GM12873 (cell line): ENCODE measurements around the gene RALGAPA2.

Experiments
- CTCF ChIP-seq: IDR thresholded peaks from 2 replicates; pipeline ENCODE4 v1.5.1; 2012; ENCODE audit warnings: low read depth, mild to moderate bottlenecking, moderate library complexity, low read length, control low read depth; ENCODE audit not compliant: insufficient read depth; ENCODE audit errors: missing control alignments

The RALGAPA2 gene

DNA sequence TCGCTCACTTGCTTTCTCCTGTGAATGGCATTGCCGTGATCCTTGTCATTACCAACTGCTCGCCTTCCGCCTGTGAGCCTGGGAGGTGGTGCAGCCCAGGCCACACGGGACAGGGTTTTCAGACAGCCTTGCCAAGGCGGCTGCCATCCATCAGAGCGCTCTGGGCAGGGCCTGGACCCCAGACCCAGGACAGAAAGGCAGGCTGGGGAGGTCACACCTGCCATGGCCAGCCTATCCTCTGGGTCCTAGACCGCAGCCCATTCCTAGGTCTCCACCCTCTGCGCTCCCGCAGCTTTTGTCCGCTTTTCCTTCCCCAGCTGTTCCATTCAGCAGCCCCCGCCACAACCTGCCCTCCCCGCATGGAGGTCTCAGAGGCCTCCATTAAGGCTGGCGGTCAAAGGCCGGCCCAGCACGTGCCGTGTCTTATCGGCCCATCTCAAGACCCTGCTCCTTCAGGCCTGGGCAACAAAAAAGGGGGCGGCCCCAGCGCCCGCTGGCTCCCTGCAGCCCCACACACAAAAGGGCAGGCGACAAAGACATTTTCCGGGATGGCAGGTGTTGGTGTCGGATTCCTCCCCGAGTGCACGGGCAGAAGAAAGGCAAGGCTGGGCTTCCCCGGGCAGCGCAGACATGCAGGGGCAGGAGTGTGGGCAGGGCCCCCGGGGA, 316.4 kb downstream of the RALGAPA2 start:
- no peak for TF ChIP-seq CTCF

DNA sequence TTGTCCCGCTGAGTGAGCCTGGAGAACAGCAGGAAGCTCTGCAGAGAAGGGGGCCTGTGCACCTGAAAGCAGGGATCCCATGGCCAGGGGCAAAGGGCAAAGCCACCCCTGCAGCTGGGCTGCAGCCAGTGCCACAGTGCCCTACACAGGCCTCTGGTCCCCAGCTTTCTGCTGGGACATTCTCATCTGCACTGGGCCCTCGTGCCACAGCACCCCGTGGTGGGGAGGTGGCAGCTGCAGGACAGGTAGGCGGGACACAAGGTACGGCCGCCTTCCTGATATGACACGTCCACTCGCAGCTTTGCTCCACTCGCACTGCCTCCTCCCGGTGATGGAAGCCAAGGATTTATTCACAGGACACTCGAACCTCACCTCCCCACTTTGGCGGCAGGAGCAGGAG, 317.4 kb downstream of the RALGAPA2 start:
- TF ChIP-seq CTCF, result no peak

DNA sequence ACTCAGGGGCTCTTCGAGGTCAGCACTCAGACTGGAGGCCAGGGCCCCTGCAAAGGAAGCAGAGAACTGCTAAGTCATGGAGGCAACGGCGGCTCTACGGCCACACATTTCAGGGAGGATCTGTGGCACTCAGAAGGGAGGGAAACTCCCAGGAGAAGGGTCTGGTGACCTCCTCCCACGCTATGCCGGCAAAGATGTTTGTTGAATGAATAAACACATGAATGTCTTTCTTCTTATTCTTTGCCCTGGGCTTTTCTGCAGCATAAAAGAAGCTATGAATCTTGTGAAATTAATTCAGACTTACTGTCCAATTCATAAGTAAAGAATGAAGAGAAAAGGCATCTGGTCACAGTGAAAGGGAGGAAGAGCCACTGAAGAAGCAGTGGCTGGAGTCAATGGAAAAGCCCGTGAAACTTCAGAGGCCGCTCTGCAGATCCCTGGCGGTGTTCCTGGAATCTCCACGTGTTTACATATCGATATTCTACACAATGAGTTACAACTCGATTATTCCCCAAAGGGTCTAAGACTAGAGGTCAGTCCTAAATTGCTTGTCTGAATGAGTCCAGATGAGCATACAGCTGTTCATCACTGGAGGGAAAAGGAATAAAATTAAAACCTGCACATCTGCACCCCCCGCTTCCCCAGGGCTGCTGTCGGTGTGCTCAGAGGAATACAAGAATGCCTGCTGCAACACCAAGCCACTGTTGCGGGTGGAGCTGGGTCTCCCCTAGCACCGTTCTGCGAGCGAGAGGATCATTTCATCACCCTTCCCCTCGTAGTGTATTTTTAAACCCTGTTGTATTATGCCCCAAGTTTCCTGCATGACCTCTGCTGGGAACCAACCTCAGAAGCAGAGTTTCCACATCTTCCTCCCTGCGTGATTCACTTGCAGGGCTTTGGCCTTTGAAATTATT, 319.0 kb downstream of the RALGAPA2 start:
- TF ChIP-seq CTCF, result no peak

GRCh38 chr20:20391766-20392165, 320.7 kb downstream of the RALGAPA2 start:
- TF ChIP-seq CTCF, result no peak

GRCh38 chr20:20391115-20391514, 321.3 kb downstream of the RALGAPA2 start:
- TF ChIP-seq CTCF, result no peak

GRCh38 chr20:20390393-20390792, 322.1 kb downstream of the RALGAPA2 start:
- TF ChIP-seq CTCF, result no peak

GRCh38 chr20:20386192-20386591, 326.3 kb downstream of the RALGAPA2 start:
- no peak for TF ChIP-seq CTCF
